ENCODE data around the gene PILRA.

DNA sequence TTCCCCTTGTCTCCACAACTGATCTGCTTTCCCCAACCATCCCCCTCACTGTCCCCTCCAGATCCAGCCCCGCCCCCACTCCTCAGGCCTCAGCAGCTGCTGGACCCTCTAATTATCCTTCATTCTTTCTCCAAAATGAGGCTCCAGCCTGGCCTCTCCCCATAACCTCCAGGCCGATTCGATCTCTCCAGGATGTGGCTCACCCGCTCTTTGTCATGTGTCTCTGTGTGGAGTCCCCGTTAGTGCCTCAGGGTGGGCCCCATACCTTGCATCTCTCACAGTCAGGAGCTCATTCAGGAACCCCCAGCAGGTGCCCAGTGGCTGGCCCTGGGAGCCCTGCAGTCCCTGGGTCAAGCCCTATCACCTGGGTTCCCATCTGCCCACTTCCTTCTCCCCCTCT lies 1.3 kb downstream of the PILRA start:
- no peak for TF ChIP-seq EZH2 (IDR thresholded peaks at IDR 0.05; ENCODE audit: insufficient read depth, poor library complexity, severe bottlenecking)
- TF ChIP-seq EZH2phosphoT487 (IDR thresholded peaks at IDR 0.05; ENCODE audit: insufficient read depth, low read depth): no peak
